GM23338 (cell line): Measurements from ENCODE around the gene CFDP1. TPM values are rescaled to one million over a fixed set of nuclear protein-coding genes. Genes with fewer than 3 reads are reported as not detected.

Source experiments
- ATAC-seq: fragments of 200-7000 bp; cut with Tn5 transposase; 3 replicates; pipeline ENCODE4 v1.9.1; 2020
- DNase-seq: peaks from one replicate; pipeline ENCODE4 v3.0.0-alpha.2; 2015; ENCODE audit warnings: low spot score
- H2AFZ ChIP-seq: fragments of 200-600 bp; sonication (generic); 2 replicates; pipeline ENCODE4 v1.8.0; 2016; ENCODE audit warnings: antibody characterized with exemption, mild to moderate bottlenecking, moderate library complexity
- H3F3A ChIP-seq: fragments of 200-600 bp; sonication (generic); replicated peaks from 2 replicates; pipeline ENCODE4 v1.8.0; 2017; ENCODE audit warnings: antibody characterized with exemption, mixed run types, low read depth
- H3K27ac ChIP-seq: fragments of 200-600 bp; sonication (generic); 2 replicates; pipeline ENCODE4 v1.6.1; 2016; ENCODE audit warnings: low read depth
- H3K27me3 ChIP-seq: fragments of 200-600 bp; sonication (generic); 2 replicates; pipeline ENCODE4 v1.8.0; 2016; ENCODE audit warnings: mild to moderate bottlenecking, mixed run types, moderate library complexity; ENCODE audit not compliant: insufficient read depth
- H3K36me3 ChIP-seq: fragments of 200-600 bp; sonication (generic); 2 replicates; pipeline ENCODE4 v1.8.0; 2016; ENCODE audit warnings: mild to moderate bottlenecking; ENCODE audit not compliant: insufficient read depth
- H3K4me1 ChIP-seq: fragments of 200-600 bp; sonication (generic); 2 replicates; pipeline ENCODE4 v1.8.0; 2016; ENCODE audit warnings: mild to moderate bottlenecking, moderate library complexity; ENCODE audit not compliant: insufficient read depth
- H3K4me2 ChIP-seq: fragments of 200-600 bp; sonication (generic); 2 replicates; pipeline ENCODE4 v1.7.1; 2017; ENCODE audit warnings: mixed run types
- H3K4me3 ChIP-seq: fragments of 200-600 bp; sonication (generic); 2 replicates; pipeline ENCODE4 v1.6.1; 2016; ENCODE audit warnings: mixed run types
- H3K79me2 ChIP-seq: fragments of 200-600 bp; sonication (generic); replicated peaks from 2 replicates; pipeline ENCODE4 v1.8.0; 2017; ENCODE audit warnings: mild to moderate bottlenecking; ENCODE audit not compliant: insufficient read depth
- H3K9me2 ChIP-seq: fragments of 200-600 bp; sonication (generic); 2 replicates; pipeline ENCODE4 v1.8.0; 2017; ENCODE audit not compliant: insufficient read depth
- H4K20me1 ChIP-seq: fragments of 200-600 bp; sonication (generic); replicated peaks from 2 replicates; pipeline ENCODE4 v1.8.0; 2017; ENCODE audit warnings: mild to moderate bottlenecking; ENCODE audit not compliant: insufficient read depth
- H3K27ac Mint-ChIP-seq: 2 replicates; pipeline ENCODE4 v1.8.0; 2020; ENCODE audit warnings: inconsistent platforms, mild to moderate bottlenecking, moderate library complexity, mixed read lengths
- H3K27me3 Mint-ChIP-seq: 3 replicates; pipeline ENCODE4 v1.8.0; 2022; ENCODE audit warnings: low read depth, mild to moderate bottlenecking, moderate library complexity, mixed read lengths, inconsistent platforms; ENCODE audit not compliant: insufficient read depth, poor library complexity
- H3K36me3 Mint-ChIP-seq: 3 replicates; pipeline ENCODE4 v1.8.0; 2021; ENCODE audit warnings: low read depth, mild to moderate bottlenecking, inconsistent platforms, moderate library complexity, mixed read lengths
- H3K4me1 Mint-ChIP-seq: 3 replicates; pipeline ENCODE4 v1.8.0; 2020; ENCODE audit warnings: mild to moderate bottlenecking, inconsistent platforms, mixed read lengths
- H3K4me3 Mint-ChIP-seq: 3 replicates; pipeline ENCODE4 v1.8.0; 2021; ENCODE audit warnings: moderate library complexity, mild to moderate bottlenecking, inconsistent platforms, mixed read lengths
- H3K9me3 Mint-ChIP-seq: 3 replicates; pipeline ENCODE4 v1.8.0; 2020; ENCODE audit warnings: moderate library complexity, mild to moderate bottlenecking, inconsistent platforms, mixed read lengths
- CREB1 ChIP-seq: fragments of 250-450 bp; sonication (Bioruptor Pico); IDR thresholded peaks from 2 replicates; pipeline ENCODE4 v1.5.0; 2020; ENCODE audit warnings: low read depth, mild to moderate bottlenecking, moderate library complexity
- CTCF ChIP-seq, 2 experiments: fragments of 200-600 bp in 1 of 2; sonication (generic) in 1 of 2; conservative IDR thresholded peaks; 2 replicates each; pipeline versions ENCODE4 v1.5.1 to v1.6.1; 2016 to 2017; ENCODE audit warnings: antibody characterized with exemption in 2 of 2, low read depth in 2 of 2, mild to moderate bottlenecking in 2 of 2, moderate library complexity in 1 of 2
- ETS1 ChIP-seq: IDR thresholded peaks from 2 replicates; pipeline ENCODE4 v1.6.1; 2016; ENCODE audit warnings: antibody characterized with exemption
- EZH2 ChIP-seq: fragments of 200-600 bp; sonication (generic); IDR thresholded peaks from one replicate; pipeline ENCODE4 v1.8.0; 2017; ENCODE audit warnings: antibody characterized with exemption, mild to moderate bottlenecking, low read depth; ENCODE audit not compliant: unreplicated experiment
- EZH2phosphoT487 ChIP-seq: fragments of 200-600 bp; sonication (generic); IDR thresholded peaks from one replicate; pipeline ENCODE4 v1.8.1; 2018; ENCODE audit warnings: antibody characterized with exemption; ENCODE audit not compliant: unreplicated experiment
- JUNB ChIP-seq: IDR thresholded peaks from one replicate; pipeline ENCODE4 v1.6.1; 2016; ENCODE audit warnings: antibody characterized with exemption; ENCODE audit not compliant: unreplicated experiment
- NANOG ChIP-seq: IDR thresholded peaks from 2 replicates; pipeline ENCODE4 v1.6.1; 2016; ENCODE audit warnings: antibody characterized with exemption, borderline replicate concordance
- POLR2AphosphoS5 ChIP-seq: IDR thresholded peaks from 2 replicates; pipeline ENCODE4 v1.6.1; 2016; ENCODE audit warnings: antibody characterized with exemption, low read depth
- STAT1 ChIP-seq: IDR thresholded peaks from one replicate; pipeline ENCODE4 v1.6.1; 2016; ENCODE audit warnings: antibody characterized with exemption; ENCODE audit not compliant: unreplicated experiment
- ZNF114 ChIP-seq: fragments of 250-450 bp; sonication (Bioruptor Pico); IDR thresholded peaks from 2 replicates; pipeline ENCODE4 v1.5.0; 2020; ENCODE audit warnings: mild to moderate bottlenecking, moderate library complexity
- ZNF331 ChIP-seq: fragments of 250-450 bp; sonication (Bioruptor Pico); IDR thresholded peaks from 2 replicates; pipeline ENCODE4 v1.5.0; 2020; ENCODE audit warnings: low read depth, mild to moderate bottlenecking, moderate library complexity
- ZNF462 ChIP-seq: fragments of 250-450 bp; sonication (Bioruptor Pico); IDR thresholded peaks from 2 replicates; pipeline ENCODE4 v1.5.0; 2020; ENCODE audit warnings: mild to moderate bottlenecking, moderate library complexity
- polyA plus RNA-seq: library from polyadenylated mRNA; unstranded; fragments of >200 nt; fragmentation: Nextera tagmentation; extraction: Ambion mirVana; gene quantifications from 2 replicates; pipeline ENCODE4 v1.2.1, GENCODE V29; 2016
- total RNA-seq: library from RNA; depleted of rRNA; stranded (reverse); fragments of >200 nt; shearing (Covaris generic); gene quantifications from 2 replicates; pipeline ENCODE4 v1.2.3, GENCODE V29; 2014

CFDP1 gene
- total and polyA plus RNA-seq, 2 experiments from 2014 or later: 89.9 to 224 TPM

- Mint-ChIP-seq H3K27ac (no peak overlapping the region), H3K4me1 (peaks cover 4% of the 10 kb centered on the region; the same call in 1 of the 3 replicates), H3K4me3 (no peak overlapping the region), H3K27me3 (peaks cover 7% of the 10 kb centered on the region), H3K36me3 (no peaks in the 10 kb centered on the region; the same call in 2 of the 3 replicates), H3K9me3 (no peaks in the 10 kb centered on the region)
- H3K4me2 ChIP-seq: no peak overlapping the region
- H3K79me2 ChIP-seq: no peaks in the 10 kb centered on the region
- H3K4me3 ChIP-seq: no peak overlapping the region
- no peaks in the 10 kb centered on the region for H3K4me1 ChIP-seq
- TF ChIP-seq NANOG (no peak), ZNF462 (CRISPR knock-in tag) (no peak), JUNB (no peak)
- H2AFZ ChIP-seq: no peak overlapping the region
- DNase-seq (no peak), ATAC-seq (no peak)
- no peaks in the 10 kb centered on the region for H3K9me2 ChIP-seq
- H3K27ac ChIP-seq: peak overlapping the region; percentile 53; the same call in 1 of the 2 replicates
- no peaks in the 10 kb centered on the region; the same call in 1 of the 2 replicates for H4K20me1 ChIP-seq
- H3F3A ChIP-seq: no peaks in the 10 kb centered on the region
- no peaks in the 10 kb centered on the region for H3K36me3 ChIP-seq
- no peaks in the 10 kb centered on the region for H3K27me3 ChIP-seq
These were observed 103.4 kb downstream of the CFDP1 start for GRCh38 chr16:75329943-75330342.

- H3K36me3 Mint-ChIP-seq: no peaks in the 10 kb centered on the region; the same call in 2 of the 3 replicates
- H4K20me1 ChIP-seq: no peaks in the 10 kb centered on the region; the same call in 1 of the 2 replicates
- H3K4me1 Mint-ChIP-seq: peaks cover 11% of the 10 kb centered on the region
- H3K27me3 ChIP-seq: no peaks in the 10 kb centered on the region
- no peak overlapping the region for H3K4me2 ChIP-seq
- no peak overlapping the region for H3K27ac ChIP-seq
- no peaks in the 10 kb centered on the region for H3K36me3 ChIP-seq
- DNase-seq: no peak
- peaks cover 7% of the 10 kb centered on the region; the same call in 1 of the 2 replicates for H3K4me1 ChIP-seq
- no peaks in the 10 kb centered on the region for H3K9me3 Mint-ChIP-seq
- 0 out of 2 replicates have a peak overlapping the region, but pooled peaks have one; percentile 3 for H3K27ac Mint-ChIP-seq
- H3K4me3 ChIP-seq: no peak overlapping the region
- H2AFZ ChIP-seq: no peak overlapping the region
- no peak overlapping the region for H3K4me3 Mint-ChIP-seq
- no peaks in the 10 kb centered on the region for H3K79me2 ChIP-seq
- no peaks in the 10 kb centered on the region for H3F3A ChIP-seq
- peaks cover 7% of the 10 kb centered on the region for H3K27me3 Mint-ChIP-seq
- ATAC-seq: no peak
- no peaks in the 10 kb centered on the region for H3K9me2 ChIP-seq
- TF ChIP-seq CTCF (conservative IDR thresholded peaks at IDR 0.05; ENCODE audit: low read depth in 2 of 2) (no peak), ETS1 (no peak), EZH2 (no peak), EZH2phosphoT487 (no peak), ZNF114 (CRISPR knock-in tag) (no peak), STAT1 (no peak), NANOG (no peak), CREB1 (CRISPR knock-in tag) (no peak), POLR2AphosphoS5 (no peak), ZNF331 (no peak)
These were observed 107.0 kb downstream of the CFDP1 start for GRCh38 chr16:75326333-75326732.
